Measurements from ENCODE around the gene DNAJC2. TPM values are rescaled to one million over a fixed set of nuclear protein-coding genes. Genes with fewer than 3 reads are reported as not detected.

Gene DNAJC2
- total and polyA plus RNA-seq, 2 experiments from 2014 or later = 40.1 to 168 TPM

DNA sequence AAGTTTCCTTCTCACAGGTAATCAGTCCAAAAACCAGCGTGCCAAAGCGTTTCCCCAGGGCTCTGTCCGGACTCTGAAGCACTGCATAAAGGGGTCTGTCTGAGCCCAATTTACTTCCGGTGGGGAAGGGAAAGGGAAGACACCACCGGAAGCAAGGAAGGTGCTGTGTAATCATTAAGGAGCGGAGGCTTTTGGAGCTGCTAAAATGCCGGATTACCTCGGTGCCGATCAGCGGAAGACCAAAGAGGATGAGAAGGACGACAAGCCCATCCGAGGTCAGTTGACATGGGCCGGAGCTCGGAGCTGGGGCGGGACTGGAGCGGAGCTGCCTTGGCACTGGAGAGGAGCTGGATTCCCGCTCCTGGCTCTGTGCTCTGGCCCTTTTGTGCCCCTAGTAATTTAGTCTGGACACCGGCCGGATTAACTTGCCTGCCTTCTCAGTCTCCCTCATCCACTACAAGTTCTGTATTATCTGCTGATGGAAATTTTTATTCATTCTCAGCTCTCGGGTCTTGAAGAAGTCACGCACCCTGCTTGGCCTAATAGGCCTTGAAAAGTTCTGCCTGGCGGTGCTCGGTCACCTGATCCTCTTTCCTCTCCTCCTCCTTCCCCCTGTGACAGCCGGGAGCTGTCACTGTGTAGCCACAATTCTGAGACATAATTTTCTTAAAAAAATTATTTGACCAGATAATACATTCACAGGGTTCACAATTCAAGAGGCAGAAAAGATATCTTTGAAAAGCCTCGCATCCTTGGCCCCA lies 3.1 kb upstream of the DNAJC2 start, which contains the start of gene PSMC2:
Gene PSMC2 (plus strand): TSS at position 137 of the 761 bp plus-strand sequence. CDS start 69 bp downstream, at position 206.
- DNase-seq (ENCODE audit: low spot score) (peak; percentile 94), ATAC-seq (peak; percentile 83)
- Histone ChIP-seq H3K27ac (ENCODE audit: low read depth) (peak within 1 kb of the TSS; percentile 72), H3K9me2 (ENCODE audit: insufficient read depth) (no peaks in the 10 kb centered on the region), H2AFZ (peak within 1 kb of the TSS; percentile 23; the same call in 1 of the 2 replicates), H3K4me2 (peak within 1 kb of the TSS; percentile 92), H3K79me2 (replicated peaks; ENCODE audit: insufficient read depth) (peaks cover 70% of the 10 kb centered on the region), H3F3A (replicated peaks; ENCODE audit: low read depth) (no peaks in the 10 kb centered on the region), H4K20me1 (replicated peaks; ENCODE audit: insufficient read depth) (peaks cover 24% of the 10 kb centered on the region), H3K4me1 (ENCODE audit: insufficient read depth) (peaks cover 19% of the 10 kb centered on the region; the same call in 1 of the 2 replicates), H3K4me3 (peak within 1 kb of the TSS; percentile 75), H3K27me3 (ENCODE audit: insufficient read depth) (no peaks in the 10 kb centered on the region), H3K36me3 (ENCODE audit: insufficient read depth) (no peaks in the 10 kb centered on the region)
- peak within 1 kb of the TSS; percentile 99 for H3K4me3 Mint-ChIP-seq
- peaks cover 11% of the 10 kb centered on the region for H3K36me3 Mint-ChIP-seq (ENCODE audit: low read depth)
- no peaks in the 10 kb centered on the region for H3K9me3 Mint-ChIP-seq
- H3K27ac Mint-ChIP-seq = peak within 1 kb of the TSS; percentile 99
- H3K27me3 Mint-ChIP-seq (ENCODE audit: insufficient read depth, low read depth, poor library complexity) = peaks cover 10% of the 10 kb centered on the region
- peaks cover 16% of the 10 kb centered on the region for H3K4me1 Mint-ChIP-seq
- TF ChIP-seq EZH2phosphoT487 (IDR thresholded peaks at IDR 0.05; ENCODE audit: unreplicated experiment) = no peak
- TF ChIP-seq, protein P1, sequence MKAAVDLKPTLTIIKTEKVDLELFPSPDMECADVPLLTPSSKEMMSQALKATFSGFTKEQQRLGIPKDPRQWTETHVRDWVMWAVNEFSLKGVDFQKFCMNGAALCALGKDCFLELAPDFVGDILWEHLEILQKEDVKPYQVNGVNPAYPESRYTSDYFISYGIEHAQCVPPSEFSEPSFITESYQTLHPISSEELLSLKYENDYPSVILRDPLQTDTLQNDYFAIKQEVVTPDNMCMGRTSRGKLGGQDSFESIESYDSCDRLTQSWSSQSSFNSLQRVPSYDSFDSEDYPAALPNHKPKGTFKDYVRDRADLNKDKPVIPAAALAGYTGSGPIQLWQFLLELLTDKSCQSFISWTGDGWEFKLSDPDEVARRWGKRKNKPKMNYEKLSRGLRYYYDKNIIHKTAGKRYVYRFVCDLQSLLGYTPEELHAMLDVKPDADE (IDR thresholded peaks at IDR 0.05) = peak; percentile 50; the same call in 1 of the 2 replicates
- peak; percentile 90 for TF ChIP-seq POLR2AphosphoS5 (IDR thresholded peaks at IDR 0.05; ENCODE audit: low read depth)
- no peak for TF ChIP-seq ZNF114 (CRISPR knock-in tag; IDR thresholded peaks at IDR 0.05)

DNA sequence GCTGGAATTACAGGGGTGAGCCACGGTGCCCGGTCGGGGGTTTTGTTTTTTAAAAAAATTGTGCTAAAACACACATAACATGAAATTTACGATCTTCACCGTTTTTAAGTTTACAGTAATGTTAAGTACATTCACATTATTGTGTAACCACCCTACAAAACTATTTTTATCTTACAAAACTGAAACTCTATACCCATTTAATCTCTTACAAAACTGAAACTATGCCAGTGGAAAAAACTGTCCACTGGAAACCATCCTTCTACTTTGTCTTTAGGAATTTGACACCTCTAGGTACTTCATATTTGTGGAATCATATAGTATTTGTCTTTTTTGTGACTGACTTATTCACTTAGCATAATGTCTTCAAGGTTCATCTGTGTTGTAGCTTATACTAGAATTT lies 1.8 kb upstream of the DNAJC2 start:
- Histone ChIP-seq H2AFZ (peak overlapping the region; percentile 23; the same call in 1 of the 2 replicates), H4K20me1 (replicated peaks; ENCODE audit: insufficient read depth) (peaks cover 24% of the 10 kb centered on the region), H3F3A (replicated peaks; ENCODE audit: low read depth) (no peaks in the 10 kb centered on the region), H3K9me2 (ENCODE audit: insufficient read depth) (no peaks in the 10 kb centered on the region), H3K4me3 (no peak overlapping the region), H3K36me3 (ENCODE audit: insufficient read depth) (peaks cover 4% of the 10 kb centered on the region), H3K79me2 (replicated peaks; ENCODE audit: insufficient read depth) (peaks cover 70% of the 10 kb centered on the region), H3K4me1 (ENCODE audit: insufficient read depth) (peaks cover 19% of the 10 kb centered on the region; the same call in 1 of the 2 replicates), H3K4me2 (no peak overlapping the region), H3K27me3 (ENCODE audit: insufficient read depth) (no peaks in the 10 kb centered on the region), H3K27ac (ENCODE audit: low read depth) (no peak overlapping the region)
- Mint-ChIP-seq H3K9me3 (no peaks in the 10 kb centered on the region), H3K4me1 (peaks cover 16% of the 10 kb centered on the region), H3K36me3 (ENCODE audit: low read depth) (peaks cover 20% of the 10 kb centered on the region), H3K27me3 (ENCODE audit: insufficient read depth, low read depth, poor library complexity) (peaks cover 10% of the 10 kb centered on the region), H3K4me3 (no peak overlapping the region), H3K27ac (no peak overlapping the region)
- DNase-seq (ENCODE audit: low spot score) (no peak), ATAC-seq (no peak)
- no peak for TF ChIP-seq EZH2 (IDR thresholded peaks at IDR 0.05; ENCODE audit: low read depth, unreplicated experiment)
- TF ChIP-seq JUNB (IDR thresholded peaks at IDR 0.05; ENCODE audit: unreplicated experiment) = no peak
- TF ChIP-seq POLR2AphosphoS5 (IDR thresholded peaks at IDR 0.05; ENCODE audit: low read depth) = no peak
- TF ChIP-seq, protein P2, sequence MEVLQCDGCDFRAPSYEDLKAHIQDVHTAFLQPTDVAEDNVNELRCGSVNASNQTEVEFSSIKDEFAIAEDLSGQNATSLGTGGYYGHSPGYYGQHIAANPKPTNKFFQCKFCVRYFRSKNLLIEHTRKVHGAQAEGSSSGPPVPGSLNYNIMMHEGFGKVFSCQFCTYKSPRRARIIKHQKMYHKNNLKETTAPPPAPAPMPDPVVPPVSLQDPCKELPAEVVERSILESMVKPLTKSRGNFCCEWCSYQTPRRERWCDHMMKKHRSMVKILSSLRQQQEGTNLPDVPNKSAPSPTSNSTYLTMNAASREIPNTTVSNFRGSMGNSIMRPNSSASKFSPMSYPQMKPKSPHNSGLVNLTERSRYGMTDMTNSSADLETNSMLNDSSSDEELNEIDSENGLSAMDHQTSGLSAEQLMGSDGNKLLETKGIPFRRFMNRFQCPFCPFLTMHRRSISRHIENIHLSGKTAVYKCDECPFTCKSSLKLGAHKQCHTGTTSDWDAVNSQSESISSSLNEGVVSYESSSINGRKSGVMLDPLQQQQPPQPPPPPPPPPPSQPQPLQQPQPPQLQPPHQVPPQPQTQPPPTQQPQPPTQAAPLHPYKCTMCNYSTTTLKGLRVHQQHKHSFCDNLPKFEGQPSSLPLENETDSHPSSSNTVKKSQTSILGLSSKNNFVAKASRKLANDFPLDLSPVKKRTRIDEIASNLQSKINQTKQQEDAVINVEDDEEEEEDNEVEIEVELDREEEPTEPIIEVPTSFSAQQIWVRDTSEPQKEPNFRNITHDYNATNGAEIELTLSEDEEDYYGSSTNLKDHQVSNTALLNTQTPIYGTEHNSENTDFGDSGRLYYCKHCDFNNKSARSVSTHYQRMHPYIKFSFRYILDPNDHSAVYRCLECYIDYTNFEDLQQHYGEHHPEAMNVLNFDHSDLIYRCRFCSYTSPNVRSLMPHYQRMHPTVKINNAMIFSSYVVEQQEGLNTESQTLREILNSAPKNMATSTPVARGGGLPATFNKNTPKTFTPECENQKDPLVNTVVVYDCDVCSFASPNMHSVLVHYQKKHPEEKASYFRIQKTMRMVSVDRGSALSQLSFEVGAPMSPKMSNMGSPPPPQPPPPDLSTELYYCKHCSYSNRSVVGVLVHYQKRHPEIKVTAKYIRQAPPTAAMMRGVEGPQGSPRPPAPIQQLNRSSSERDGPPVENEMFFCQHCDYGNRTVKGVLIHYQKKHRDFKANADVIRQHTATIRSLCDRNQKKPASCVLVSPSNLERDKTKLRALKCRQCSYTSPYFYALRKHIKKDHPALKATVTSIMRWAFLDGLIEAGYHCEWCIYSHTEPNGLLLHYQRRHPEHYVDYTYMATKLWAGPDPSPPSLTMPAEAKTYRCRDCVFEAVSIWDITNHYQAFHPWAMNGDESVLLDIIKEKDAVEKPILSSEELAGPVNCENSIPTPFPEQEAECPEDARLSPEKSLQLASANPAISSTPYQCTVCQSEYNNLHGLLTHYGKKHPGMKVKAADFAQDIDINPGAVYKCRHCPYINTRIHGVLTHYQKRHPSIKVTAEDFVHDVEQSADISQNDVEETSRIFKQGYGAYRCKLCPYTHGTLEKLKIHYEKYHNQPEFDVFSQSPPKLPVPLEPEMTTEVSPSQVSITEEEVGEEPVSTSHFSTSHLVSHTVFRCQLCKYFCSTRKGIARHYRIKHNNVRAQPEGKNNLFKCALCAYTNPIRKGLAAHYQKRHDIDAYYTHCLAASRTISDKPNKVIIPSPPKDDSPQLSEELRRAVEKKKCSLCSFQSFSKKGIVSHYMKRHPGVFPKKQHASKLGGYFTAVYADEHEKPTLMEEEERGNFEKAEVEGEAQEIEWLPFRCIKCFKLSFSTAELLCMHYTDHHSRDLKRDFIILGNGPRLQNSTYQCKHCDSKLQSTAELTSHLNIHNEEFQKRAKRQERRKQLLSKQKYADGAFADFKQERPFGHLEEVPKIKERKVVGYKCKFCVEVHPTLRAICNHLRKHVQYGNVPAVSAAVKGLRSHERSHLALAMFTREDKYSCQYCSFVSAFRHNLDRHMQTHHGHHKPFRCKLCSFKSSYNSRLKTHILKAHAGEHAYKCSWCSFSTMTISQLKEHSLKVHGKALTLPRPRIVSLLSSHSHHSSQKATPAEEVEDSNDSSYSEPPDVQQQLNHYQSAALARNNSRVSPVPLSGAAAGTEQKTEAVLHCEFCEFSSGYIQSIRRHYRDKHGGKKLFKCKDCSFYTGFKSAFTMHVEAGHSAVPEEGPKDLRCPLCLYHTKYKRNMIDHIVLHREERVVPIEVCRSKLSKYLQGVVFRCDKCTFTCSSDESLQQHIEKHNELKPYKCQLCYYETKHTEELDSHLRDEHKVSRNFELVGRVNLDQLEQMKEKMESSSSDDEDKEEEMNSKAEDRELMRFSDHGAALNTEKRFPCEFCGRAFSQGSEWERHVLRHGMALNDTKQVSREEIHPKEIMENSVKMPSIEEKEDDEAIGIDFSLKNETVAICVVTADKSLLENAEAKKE (CRISPR knock-in tag; IDR thresholded peaks at IDR 0.05) = no peak
